ENCODE measurements around the gene TMEM253. TPM values are rescaled to one million over a fixed set of nuclear protein-coding genes. Genes with fewer than 3 reads are reported as not detected.

The TMEM253 gene
- total RNA-seq, 1 experiment from 2014 or later = not detected

GRCh38 chr14:21070610-21071224 is 30.1 kb upstream of the TMEM253 start:
- peak; percentile 64 for DNase-seq (ENCODE audit: low read depth)

- peak; percentile 90 for DNase-seq (ENCODE audit: low read depth)
Measured at GRCh38 chr14:21071225-21072030, 29.4 kb upstream of the TMEM253 start.

GRCh38 chr14:21072031-21072473 is 28.8 kb upstream of the TMEM253 start:
- peak; percentile 56 for DNase-seq (ENCODE audit: low read depth)

- no peak for DNase-seq (ENCODE audit: low read depth)
Measured at GRCh38 chr14:21072781-21073339, 28.0 kb upstream of the TMEM253 start.

- no peak for DNase-seq (ENCODE audit: low read depth)
Measured at GRCh38 chr14:21073921-21074320, 26.9 kb upstream of the TMEM253 start.

GRCh38 chr14:21074398-21075272 is 26.2 kb upstream of the TMEM253 start:
- DNase-seq (ENCODE audit: low read depth) = no peak

- no peak for DNase-seq (ENCODE audit: low read depth)
Measured at GRCh38 chr14:21075719-21076437, 25.0 kb upstream of the TMEM253 start.

GRCh38 chr14:21077672-21078071 is 23.2 kb upstream of the TMEM253 start:
- no peak for DNase-seq (ENCODE audit: low read depth)

- no peak for DNase-seq (ENCODE audit: low read depth)
Measured at GRCh38 chr14:21078287-21078686, 22.6 kb upstream of the TMEM253 start.

GRCh38 chr14:21078726-21079125 is 22.1 kb upstream of the TMEM253 start:
- DNase-seq (ENCODE audit: low read depth) = no peak

GRCh38 chr14:21081521-21082142 is 19.2 kb upstream of the TMEM253 start:
- DNase-seq (ENCODE audit: low read depth) = no peak

- DNase-seq (ENCODE audit: low read depth) = no peak
Measured at GRCh38 chr14:21083565-21084325, 17.1 kb upstream of the TMEM253 start.

- no peak for DNase-seq (ENCODE audit: low read depth)
Measured at GRCh38 chr14:21084396-21084795, 16.5 kb upstream of the TMEM253 start.

GRCh38 chr14:21084998-21085853 is 15.6 kb upstream of the TMEM253 start:
- peak; percentile 47 for DNase-seq (ENCODE audit: low read depth)

GRCh38 chr14:21086908-21087293 is 14.0 kb upstream of the TMEM253 start:
- no peak for DNase-seq (ENCODE audit: low read depth)

- DNase-seq (ENCODE audit: low read depth) = peak; percentile 92
Measured at GRCh38 chr14:21087294-21088091, 13.4 kb upstream of the TMEM253 start.

- no peak for DNase-seq (ENCODE audit: low read depth)
Measured at GRCh38 chr14:21088687-21089086, 12.2 kb upstream of the TMEM253 start.

GRCh38 chr14:21089271-21089670 is 11.6 kb upstream of the TMEM253 start:
- no peak for DNase-seq (ENCODE audit: low read depth)

Measured in M059J (cell line).